Islet of Langerhans (tissue), 1 donor: ENCODE data around the gene ERFE.

Source experiments
- FAIRE-seq: peaks from one replicate; lab custom pipeline; 2011; peaks lifted over from hg19 to GRCh38; lab: Jason Lieb, UNC

ERFE gene

GRCh38 chr2:238140040-238140439, 18.7 kb upstream of the ERFE start:
- FAIRE-seq, result no peak

- FAIRE-seq, result no peak
These were observed 17.8 kb upstream of the ERFE start for GRCh38 chr2:238140721-238141540.

- no peak for FAIRE-seq
These were observed 17.0 kb upstream of the ERFE start for GRCh38 chr2:238141541-238142318.

GRCh38 chr2:238142382-238143205, 16.2 kb upstream of the ERFE start:
- no peak for FAIRE-seq

- FAIRE-seq, result no peak
These were observed 15.4 kb upstream of the ERFE start for GRCh38 chr2:238143239-238143951.

- FAIRE-seq, result no peak
These were observed 14.5 kb upstream of the ERFE start for GRCh38 chr2:238144262-238144661.

GRCh38 chr2:238145046-238145445, 13.7 kb upstream of the ERFE start:
- no peak for FAIRE-seq

GRCh38 chr2:238145851-238146250, 12.9 kb upstream of the ERFE start:
- no peak for FAIRE-seq

GRCh38 chr2:238146884-238147544, 11.8 kb upstream of the ERFE start:
- FAIRE-seq, result no peak

- no peak for FAIRE-seq
These were observed 9.8 kb upstream of the ERFE start for GRCh38 chr2:238148981-238149380.

- no peak for FAIRE-seq
These were observed 8.8 kb upstream of the ERFE start for GRCh38 chr2:238149841-238150572.

- FAIRE-seq, result no peak
These were observed 8.1 kb upstream of the ERFE start for GRCh38 chr2:238150686-238151085.

- FAIRE-seq, result no peak
These were observed 7.6 kb upstream of the ERFE start for GRCh38 chr2:238151205-238151604.

GRCh38 chr2:238151628-238152235, 7.0 kb upstream of the ERFE start:
- FAIRE-seq, result no peak

GRCh38 chr2:238152771-238153688, 5.7 kb upstream of the ERFE start:
- no peak for FAIRE-seq

GRCh38 chr2:238154570-238154969, 4.2 kb upstream of the ERFE start:
- no peak for FAIRE-seq

- FAIRE-seq, result no peak
These were observed 3.6 kb upstream of the ERFE start for GRCh38 chr2:238155051-238155760.
